ENCODE data around the gene CGB1.

CGB1 gene

GRCh38 chr19:48987323-48987722 lies 49.4 kb downstream of the CGB1 start:
- no peak for TF ChIP-seq CTCF (IDR thresholded peaks at IDR 0.05)
- H3K4me1 ChIP-seq (ENCODE audit: control insufficient read depth in 1 of 2, insufficient read depth in 1 of 2, low read depth in 1 of 2, low read length in 1 of 2), result peaks cover 15 to 18% of the 10 kb centered on the region in 2 experiments
- no peaks in the 10 kb centered on the region for H3K27me3 ChIP-seq
- no peak overlapping the region for H3K4me3 ChIP-seq (ENCODE audit: low read depth in 1 of 2, low read length in 1 of 2)
- H3K9me3 ChIP-seq, result no peaks in the 10 kb centered on the region
- H3K36me3 ChIP-seq, result peaks cover 82% of the 10 kb centered on the region
- H3K27ac ChIP-seq, result no peak overlapping the region

GRCh38 chr19:48986211-48986610 lies 50.5 kb downstream of the CGB1 start:
- TF ChIP-seq CTCF (IDR thresholded peaks at IDR 0.05), result no peak
- Histone ChIP-seq H3K4me3 (ENCODE audit: low read depth in 1 of 2, low read length in 1 of 2) (no peak overlapping the region), H3K4me1 (ENCODE audit: control insufficient read depth in 1 of 2, insufficient read depth in 1 of 2, low read depth in 1 of 2, low read length in 1 of 2) (peaks cover 4 to 7% of the 10 kb centered on the region in 2 experiments), H3K27me3 (no peaks in the 10 kb centered on the region), H3K27ac (no peak overlapping the region), H3K9me3 (no peaks in the 10 kb centered on the region), H3K36me3 (peaks cover 91% of the 10 kb centered on the region)

- no peaks in the 10 kb centered on the region for H3K27me3 ChIP-seq
- peaks cover 0 to 2% of the 10 kb centered on the region in 2 experiments for H3K4me1 ChIP-seq (ENCODE audit: control insufficient read depth in 1 of 2, insufficient read depth in 1 of 2, low read depth in 1 of 2, low read length in 1 of 2)
- H3K4me3 ChIP-seq (ENCODE audit: low read depth in 1 of 2, low read length in 1 of 2), result no peak overlapping the region
- H3K9me3 ChIP-seq, result no peaks in the 10 kb centered on the region
- no peak overlapping the region for H3K27ac ChIP-seq
- H3K36me3 ChIP-seq, result peaks cover 94% of the 10 kb centered on the region
- TF ChIP-seq CTCF (IDR thresholded peaks at IDR 0.05), result no peak
Measured at GRCh38 chr19:48985711-48986110, 51.0 kb downstream of the CGB1 start.

All from neutrophil (primary cell).